Liver (tissue), 9 donors: ENCODE data around the gene ARHGAP27. TPM values are rescaled to one million over a fixed set of nuclear protein-coding genes. Genes with fewer than 3 reads are reported as not detected.

ENCODE experiments used
- DNase-seq: peaks from one replicate; pipeline ENCODE4 v3.0.0-alpha.2; 2017; ENCODE audit warnings: low spot score
- H3K27ac ChIP-seq, 2 donors: one replicate each; pipeline ENCODE4 v1.7.0; 2013; ENCODE audit warnings: inconsistent platforms in 2 of 2, low read length in 2 of 2, control low read depth in 1 of 2, low read depth in 1 of 2, mild to moderate bottlenecking in 1 of 2
- H3K27me3 ChIP-seq, 4 donors: one replicate each; pipeline versions ENCODE4 v1.6.1 to v1.7.0; 2013; ENCODE audit warnings: low read length in 3 of 4, inconsistent platforms in 1 of 4, mild to moderate bottlenecking in 1 of 4, moderate library complexity in 1 of 4; ENCODE audit not compliant: control insufficient read depth in 4 of 4, insufficient read depth in 4 of 4
- H3K36me3 ChIP-seq, 4 donors: one replicate each; pipeline versions ENCODE4 v1.6.1 to v1.7.0; 2013; ENCODE audit warnings: low read length in 3 of 4, mild to moderate bottlenecking in 3 of 4, low read depth in 1 of 4, moderate library complexity in 1 of 4; ENCODE audit not compliant: control insufficient read depth in 4 of 4, insufficient read depth in 3 of 4
- H3K4me1 ChIP-seq, 4 donors: one replicate each; pipeline versions ENCODE4 v1.6.1 to v1.7.0; 2013; ENCODE audit warnings: low read length in 3 of 4, mild to moderate bottlenecking in 3 of 4, moderate library complexity in 1 of 4; ENCODE audit not compliant: control insufficient read depth in 4 of 4, insufficient read depth in 4 of 4
- H3K4me3 ChIP-seq, 3 donors: one replicate each; pipeline versions ENCODE4 v1.6.1 to v1.7.0; 2013; ENCODE audit warnings: low read length in 3 of 3, control low read depth in 1 of 3, low read depth in 1 of 3, mild to moderate bottlenecking in 1 of 3
- H3K9ac ChIP-seq, 2 donors: one replicate each; pipeline ENCODE4 v1.7.0; 2013; ENCODE audit warnings: low read length in 2 of 2, mild to moderate bottlenecking in 2 of 2, moderate library complexity in 2 of 2, control low read depth in 1 of 2, low read depth in 1 of 2
- H3K9me3 ChIP-seq, 4 donors: one replicate each; pipeline versions ENCODE4 v1.6.1 to v1.7.0; 2013; ENCODE audit warnings: low read length in 3 of 4; ENCODE audit not compliant: control insufficient read depth in 4 of 4
- CTCF ChIP-seq: fragments of 150-350 bp; IDR thresholded peaks from 2 replicates; pipeline ENCODE4 v1.5.1; 2017; ENCODE audit warnings: improper control_type of control experiment, low read depth, low read length; ENCODE audit not compliant: missing input control
- EGR1 ChIP-seq, 2 donors: IDR thresholded peaks; 2 replicates each; pipeline ENCODE4 v1.6.1; 2016 to 2018; ENCODE audit warnings: antibody characterized with exemption in 2 of 2, low read depth in 2 of 2
- FOXA1 ChIP-seq: IDR thresholded peaks from 2 replicates; pipeline ENCODE4 v1.6.1; 2016; ENCODE audit warnings: antibody characterized with exemption
- FOXA2 ChIP-seq: IDR thresholded peaks from 2 replicates; pipeline ENCODE4 v1.6.1; 2016; ENCODE audit warnings: antibody characterized with exemption
- GABPA ChIP-seq, 2 donors: IDR thresholded peaks in 1 of 2; conservative IDR thresholded peaks in 1 of 2; 2 replicates each; pipeline ENCODE4 v1.6.1; 2016; ENCODE audit warnings: antibody characterized with exemption in 2 of 2, mild to moderate bottlenecking in 1 of 2, moderate library complexity in 1 of 2
- HNF4A ChIP-seq, 2 donors: conservative IDR thresholded peaks; 2 replicates each; pipeline ENCODE4 v1.6.1; 2016; ENCODE audit warnings: antibody characterized with exemption in 2 of 2, mild to moderate bottlenecking in 2 of 2
- HNF4G ChIP-seq: IDR thresholded peaks from 2 replicates; pipeline ENCODE4 v1.6.1; 2016; ENCODE audit warnings: antibody characterized with exemption
- JUND ChIP-seq, 2 donors: IDR thresholded peaks; 2 replicates each; pipeline ENCODE4 v1.6.1; 2016; ENCODE audit warnings: antibody characterized with exemption in 2 of 2
- MAX ChIP-seq: IDR thresholded peaks from 2 replicates; pipeline ENCODE4 v1.6.1; 2016; ENCODE audit warnings: antibody characterized with exemption
- NR2F2 ChIP-seq: IDR thresholded peaks from 2 replicates; pipeline ENCODE4 v1.6.1; 2016; ENCODE audit warnings: antibody characterized with exemption
- RAD21 ChIP-seq, 2 donors: IDR thresholded peaks; 2 replicates each; pipeline ENCODE4 v1.6.1; 2016; ENCODE audit warnings: antibody characterized with exemption in 2 of 2, mild to moderate bottlenecking in 2 of 2
- REST ChIP-seq: IDR thresholded peaks from 2 replicates; pipeline ENCODE4 v1.6.1; 2016; ENCODE audit warnings: antibody characterized with exemption, mild to moderate bottlenecking
- RXRA ChIP-seq, 2 donors: IDR thresholded peaks; 2 replicates each; pipeline ENCODE4 v1.6.1; 2017 to 2018; ENCODE audit warnings: antibody characterized with exemption in 2 of 2, mild to moderate bottlenecking in 1 of 2
- SP1 ChIP-seq: IDR thresholded peaks from 2 replicates; pipeline ENCODE4 v1.6.1; 2018; ENCODE audit warnings: antibody characterized with exemption, mild to moderate bottlenecking
- TAF1 ChIP-seq: conservative IDR thresholded peaks from 2 replicates; pipeline ENCODE4 v1.6.1; 2016; ENCODE audit warnings: antibody characterized with exemption, mild to moderate bottlenecking
- YY1 ChIP-seq: IDR thresholded peaks from 2 replicates; pipeline ENCODE4 v1.6.1; 2016; ENCODE audit warnings: antibody characterized with exemption, mild to moderate bottlenecking
- ZBTB33 ChIP-seq: IDR thresholded peaks from 2 replicates; pipeline ENCODE4 v1.6.1; 2016; ENCODE audit warnings: antibody characterized with exemption
- WGBS: extraction: QIAGEN DNeasy Blood & Tissue Kit; methylation state at CpG from one replicate; pipeline ENCODE4 v1.1.7; 2013; 5-methylcytosine and 5-hydroxymethylcytosine counted together
- polyA plus RNA-seq, 2 donors: library from polyadenylated mRNA; stranded (reverse) in 1 of 2; unstranded in 1 of 2; fragments of 200-250 nt in 1 of 2; fragments of >200 nt in 1 of 2; fragmentation: Nextera tagmentation in 1 of 2; extraction: Ambion mirVana in 1 of 2; gene quantifications; one replicate each; pipeline versions ENCODE4 v1.2.1 to v1.2.3, GENCODE V29; 2013 to 2015
- total RNA-seq, 2 donors: library from RNA; depleted of rRNA; stranded (reverse); fragments of >200 nt; gene quantifications; one replicate each; pipeline ENCODE4 v1.2.3, GENCODE V29; 2014
- TF ChIP-seq, protein P1 (sequence below): IDR thresholded peaks from 2 replicates; pipeline ENCODE4 v1.6.1; 2016; ENCODE audit warnings: antibody characterized with exemption
- donor health status: healthy.
- donor health status: healthy.
- donor health status: healthy.
- donor health status: healthy.
- donor health status: healthy.

ARHGAP27 gene
- total and polyA plus RNA-seq, 4 donors, result 1.8 to 10.9 (median 7.8) TPM

GRCh38 chr17:45371414-45372324 lies 61.0 kb downstream of the ARHGAP27 start:
- peak overlapping the region; percentile 45 to 62 (median 59) for H3K4me3 ChIP-seq
- WGBS, result 19% methylated on average over 55 of the region's 55 CpGs

More at GRCh38 chr17:45371414-45372324, 61.0 kb downstream of the ARHGAP27 start:
- no peaks in the 10 kb centered on the region for H3K9me3 ChIP-seq
- TF ChIP-seq CTCF, result no peak
- no peak for TF ChIP-seq HNF4G
- TF ChIP-seq HNF4A (conservative IDR thresholded peaks at IDR 0.05), result peak; percentile 63 to 75
- TF ChIP-seq NR2F2, result peak; percentile 24
- peak; percentile 76 to 77 for TF ChIP-seq JUND (IDR thresholded peaks at IDR 0.05)
- no peak for TF ChIP-seq FOXA1
- TF ChIP-seq TAF1, result no peak
- TF ChIP-seq MAX, result no peak
- TF ChIP-seq RXRA (IDR thresholded peaks at IDR 0.05), result peak; percentile 89 to 92
- TF ChIP-seq GABPA (IDR thresholded peaks at IDR 0.05 in 1 of 2, conservative IDR thresholded peaks at IDR 0.05 in 1 of 2), result no peak
- TF ChIP-seq, protein P1, sequence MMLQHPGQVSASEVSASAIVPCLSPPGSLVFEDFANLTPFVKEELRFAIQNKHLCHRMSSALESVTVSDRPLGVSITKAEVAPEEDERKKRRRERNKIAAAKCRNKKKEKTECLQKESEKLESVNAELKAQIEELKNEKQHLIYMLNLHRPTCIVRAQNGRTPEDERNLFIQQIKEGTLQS, result peak; percentile 58
- peak in 1 of 2 donors; percentile 4 for TF ChIP-seq EGR1 (IDR thresholded peaks at IDR 0.05; ENCODE audit: low read depth in 2 of 2)
- TF ChIP-seq ZBTB33, result no peak
- peak; percentile 64 for TF ChIP-seq SP1
- peak; percentile 53 for TF ChIP-seq REST
- TF ChIP-seq FOXA2, result no peak
- TF ChIP-seq YY1, result peak; percentile 69
- peak; percentile 47 to 52 for TF ChIP-seq RAD21 (IDR thresholded peaks at IDR 0.05)
- no peaks in the 10 kb centered on the region for H3K27me3 ChIP-seq
- H3K9ac ChIP-seq, result peak overlapping the region in 1 of 2 donors; percentile 56
- peaks cover 0 to 16% (median 11%) of the 10 kb centered on the region in 4 donors for H3K4me1 ChIP-seq
- no peaks in the 10 kb centered on the region for H3K36me3 ChIP-seq
- peak overlapping the region; percentile 49 to 74 for H3K27ac ChIP-seq
- no peak for DNase-seq
